Measurements from ENCODE around the gene CAMSAP2. TPM values are rescaled to one million over a fixed set of nuclear protein-coding genes. Genes with fewer than 3 reads are reported as not detected.

CAMSAP2 gene, protein sequence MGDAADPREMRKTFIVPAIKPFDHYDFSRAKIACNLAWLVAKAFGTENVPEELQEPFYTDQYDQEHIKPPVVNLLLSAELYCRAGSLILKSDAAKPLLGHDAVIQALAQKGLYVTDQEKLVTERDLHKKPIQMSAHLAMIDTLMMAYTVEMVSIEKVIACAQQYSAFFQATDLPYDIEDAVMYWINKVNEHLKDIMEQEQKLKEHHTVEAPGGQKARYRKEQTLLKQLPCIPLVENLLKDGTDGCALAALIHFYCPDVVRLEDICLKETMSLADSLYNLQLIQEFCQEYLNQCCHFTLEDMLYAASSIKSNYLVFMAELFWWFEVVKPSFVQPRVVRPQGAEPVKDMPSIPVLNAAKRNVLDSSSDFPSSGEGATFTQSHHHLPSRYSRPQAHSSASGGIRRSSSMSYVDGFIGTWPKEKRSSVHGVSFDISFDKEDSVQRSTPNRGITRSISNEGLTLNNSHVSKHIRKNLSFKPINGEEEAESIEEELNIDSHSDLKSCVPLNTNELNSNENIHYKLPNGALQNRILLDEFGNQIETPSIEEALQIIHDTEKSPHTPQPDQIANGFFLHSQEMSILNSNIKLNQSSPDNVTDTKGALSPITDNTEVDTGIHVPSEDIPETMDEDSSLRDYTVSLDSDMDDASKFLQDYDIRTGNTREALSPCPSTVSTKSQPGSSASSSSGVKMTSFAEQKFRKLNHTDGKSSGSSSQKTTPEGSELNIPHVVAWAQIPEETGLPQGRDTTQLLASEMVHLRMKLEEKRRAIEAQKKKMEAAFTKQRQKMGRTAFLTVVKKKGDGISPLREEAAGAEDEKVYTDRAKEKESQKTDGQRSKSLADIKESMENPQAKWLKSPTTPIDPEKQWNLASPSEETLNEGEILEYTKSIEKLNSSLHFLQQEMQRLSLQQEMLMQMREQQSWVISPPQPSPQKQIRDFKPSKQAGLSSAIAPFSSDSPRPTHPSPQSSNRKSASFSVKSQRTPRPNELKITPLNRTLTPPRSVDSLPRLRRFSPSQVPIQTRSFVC (N-terminal part only)
- total RNA-seq = 146 TPM

DNA sequence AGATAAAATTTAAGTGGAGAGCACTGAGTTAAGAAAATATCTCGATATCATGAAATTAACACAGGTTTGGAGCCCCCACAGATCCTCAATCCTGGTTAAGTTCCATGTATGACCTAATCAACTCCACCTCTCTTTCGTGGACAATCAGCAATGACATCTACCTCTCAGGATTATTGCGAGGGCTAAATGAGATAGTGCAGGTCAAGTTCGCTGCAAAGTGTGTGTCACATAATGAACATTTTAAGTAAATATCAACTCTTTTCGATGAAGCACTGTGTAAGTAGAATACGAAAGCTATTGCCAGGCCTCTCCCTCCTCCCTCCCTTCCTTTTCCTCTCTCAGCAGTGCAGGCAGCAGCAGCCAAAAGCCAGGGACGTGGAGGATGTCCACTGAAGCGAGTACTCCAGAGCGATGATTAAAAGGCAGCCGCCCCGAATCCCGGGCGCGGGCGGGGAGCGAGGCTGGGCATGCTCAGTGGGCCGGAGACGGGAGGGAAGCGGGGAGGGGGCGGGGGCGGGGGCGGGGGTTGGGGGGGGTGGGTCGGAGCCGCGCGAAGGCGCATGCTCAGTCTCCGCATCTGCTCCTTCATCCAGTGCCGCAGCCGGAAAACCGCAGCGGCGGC, at the start of gene CAMSAP2:
Gene CAMSAP2 (plus strand): TSS at position 567 of the 622 bp plus-strand sequence. CDS start 935 bp downstream, outside the sequence.

DNA sequence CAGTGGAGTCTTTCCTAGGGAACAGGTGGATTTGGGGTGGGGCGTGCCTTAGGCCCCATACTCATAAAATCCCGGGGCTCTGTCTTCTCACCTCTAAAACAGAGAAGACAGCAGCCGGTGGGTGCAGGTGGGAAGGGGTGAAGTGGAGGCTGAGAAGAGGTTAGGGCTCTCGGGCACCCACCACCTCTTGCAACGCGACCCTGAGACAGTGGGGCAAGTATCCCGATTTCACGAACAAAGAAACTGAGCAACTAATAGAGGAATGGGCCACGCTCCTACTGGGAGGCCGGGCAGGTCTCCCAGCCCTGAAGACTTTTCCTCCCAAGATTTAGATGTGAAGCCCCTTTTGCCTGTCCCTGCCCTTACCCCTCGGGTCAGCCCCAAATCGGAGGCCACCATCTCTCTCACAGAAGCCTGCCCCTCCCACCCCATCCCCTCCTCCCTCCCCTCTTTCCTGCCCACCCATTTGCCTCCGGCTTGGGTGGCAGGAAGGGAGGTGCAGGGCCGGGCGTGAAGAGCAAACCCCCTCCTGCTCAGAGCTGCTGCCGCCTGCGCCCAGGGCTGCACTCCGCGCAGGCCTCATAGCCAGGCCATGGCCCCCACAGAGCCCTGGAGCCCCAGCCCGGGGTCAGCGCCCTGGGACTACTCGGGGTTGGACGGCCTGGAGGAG, 133.9 kb downstream of the CAMSAP2 start, which contains the start of gene GPR25:
Gene GPR25 (plus strand): TSS at position 536 of the 670 bp plus-strand sequence. CDS start 57 bp downstream, at position 593.

DNA sequence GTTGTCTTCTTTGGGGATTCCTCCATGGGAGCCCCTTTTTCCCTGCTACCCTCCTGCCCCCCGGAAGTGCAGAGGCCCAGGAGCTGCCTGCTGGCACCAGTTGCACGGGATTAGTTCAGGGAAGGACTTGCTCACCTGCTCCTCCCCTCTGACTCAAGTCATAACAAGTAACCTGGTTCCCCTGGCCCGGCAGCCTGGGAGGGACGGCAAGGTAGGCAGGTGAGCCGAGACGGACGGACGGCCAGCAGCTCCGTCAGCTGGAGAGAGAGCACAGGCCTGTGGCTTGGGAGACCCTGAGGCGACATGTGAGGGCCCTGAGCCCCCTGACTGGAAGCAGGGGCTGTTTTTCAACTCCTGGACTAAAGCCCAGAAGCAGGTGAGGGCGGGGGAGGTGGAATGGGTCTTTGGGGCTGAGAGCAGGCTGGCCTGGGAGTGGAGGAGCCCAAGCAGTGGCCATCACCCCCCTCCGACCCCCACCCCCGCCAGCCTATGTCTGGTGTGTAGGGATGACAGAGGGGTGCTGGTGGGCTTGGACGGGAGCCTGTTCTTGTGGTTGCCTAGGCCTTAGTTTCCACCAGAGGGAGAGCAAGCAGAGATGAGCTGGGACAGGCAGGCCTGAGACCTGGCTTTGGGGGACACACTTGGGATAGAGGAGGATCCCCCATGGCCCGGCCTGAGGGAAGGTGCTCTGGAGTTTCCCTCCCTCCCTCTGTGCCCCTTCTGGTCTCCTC, 156.2 kb downstream of the CAMSAP2 start, which contains the start of gene INAVA:
Gene INAVA (plus strand): TSS at position 189 of the 731 bp plus-strand sequence. CDS start 3,501 bp downstream, outside the sequence.

Other genes starting within 250 kb of the CAMSAP2 start
- gene KIF14, start 118.1 kb upstream of the CAMSAP2 start, total RNA-seq = 3.8 TPM
- 20.0 TPM for gene DDX59, start 69.0 kb upstream of the CAMSAP2 start, total RNA-seq
- not detected for gene GPR25, start 134.1 kb downstream of the CAMSAP2 start, total RNA-seq
- gene INAVA, start 156.0 kb downstream of the CAMSAP2 start, total RNA-seq = 2.5 TPM